Measurements from ENCODE around the gene BCAS3. TPM values are rescaled to one million over a fixed set of nuclear protein-coding genes. Genes with fewer than 3 reads are reported as not detected.

BCAS3 gene
- total RNA-seq, 1 donor from 2014 or later = 14.5 TPM

DNA sequence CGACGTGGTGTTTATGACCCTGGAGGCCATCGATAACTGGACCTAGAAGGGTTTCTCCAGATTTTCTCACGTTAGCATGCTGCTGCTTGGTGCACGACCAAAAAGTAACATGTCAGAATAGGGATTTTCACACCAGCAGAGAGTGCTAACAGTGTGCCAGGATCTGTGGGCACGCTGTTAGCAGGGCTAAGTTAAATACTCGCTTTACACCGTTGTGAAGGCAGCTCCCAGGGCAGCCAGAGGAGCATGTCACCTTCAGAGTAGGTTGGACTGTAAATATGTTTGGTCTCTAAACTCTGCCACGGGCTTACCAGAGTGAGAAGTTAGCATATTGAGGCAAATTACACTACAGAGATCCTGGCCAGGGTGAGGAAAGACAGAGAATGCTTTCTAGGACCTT, 608.8 kb downstream of the BCAS3 start:
- Histone ChIP-seq H3K4me3 (ENCODE audit: insufficient read depth, low read depth, low read length) (no peak overlapping the region), H3K9me3 (ENCODE audit: insufficient read depth, low read depth, low read length) (no peaks in the 10 kb centered on the region), H3K9ac (ENCODE audit: low read length) (peak overlapping the region; percentile 47), H3K4me2 (ENCODE audit: low read length) (peak overlapping the region; percentile 57), H3K36me3 (ENCODE audit: insufficient read depth, low read length) (no peaks in the 10 kb centered on the region), H3K27ac (ENCODE audit: low read depth, low read length) (peak overlapping the region; percentile 65), H2AFZ (ENCODE audit: low read depth, low read length) (peak overlapping the region; percentile 5), H3K4me1 (ENCODE audit: insufficient read depth, low read length) (peaks cover 27% of the 10 kb centered on the region), H4K20me1 (ENCODE audit: insufficient read depth, low read length) (no peaks in the 10 kb centered on the region), H3K27me3 (ENCODE audit: insufficient read depth, low read length) (no peaks in the 10 kb centered on the region), H3K79me2 (ENCODE audit: insufficient read depth, low read length) (no peaks in the 10 kb centered on the region)
- no peaks in the 10 kb centered on the region for H3K27me3 Mint-ChIP-seq (ENCODE audit: low read depth, unreplicated experiment)
- no peak overlapping the region for H3K27ac Mint-ChIP-seq (ENCODE audit: unreplicated experiment)
- TF ChIP-seq EZH2 (IDR thresholded peaks at IDR 0.05; ENCODE audit: insufficient read depth, low read length) = no peak
- TF ChIP-seq CTCF (IDR thresholded peaks at IDR 0.05; ENCODE audit: insufficient read depth, low read depth, low read length) = no peak
- FAIRE-seq (no peak), DNase-seq (ENCODE audit: low read depth) (no peak)
- H3K9me3 Mint-ChIP-seq (ENCODE audit: unreplicated experiment) = peaks cover 5% of the 10 kb centered on the region
- H3K4me1 Mint-ChIP-seq (ENCODE audit: low read depth, unreplicated experiment) = peaks cover 30% of the 10 kb centered on the region
- H3K36me3 Mint-ChIP-seq (ENCODE audit: low read depth, unreplicated experiment) = no peaks in the 10 kb centered on the region
- H3K4me3 Mint-ChIP-seq (ENCODE audit: unreplicated experiment) = no peak overlapping the region

DNA sequence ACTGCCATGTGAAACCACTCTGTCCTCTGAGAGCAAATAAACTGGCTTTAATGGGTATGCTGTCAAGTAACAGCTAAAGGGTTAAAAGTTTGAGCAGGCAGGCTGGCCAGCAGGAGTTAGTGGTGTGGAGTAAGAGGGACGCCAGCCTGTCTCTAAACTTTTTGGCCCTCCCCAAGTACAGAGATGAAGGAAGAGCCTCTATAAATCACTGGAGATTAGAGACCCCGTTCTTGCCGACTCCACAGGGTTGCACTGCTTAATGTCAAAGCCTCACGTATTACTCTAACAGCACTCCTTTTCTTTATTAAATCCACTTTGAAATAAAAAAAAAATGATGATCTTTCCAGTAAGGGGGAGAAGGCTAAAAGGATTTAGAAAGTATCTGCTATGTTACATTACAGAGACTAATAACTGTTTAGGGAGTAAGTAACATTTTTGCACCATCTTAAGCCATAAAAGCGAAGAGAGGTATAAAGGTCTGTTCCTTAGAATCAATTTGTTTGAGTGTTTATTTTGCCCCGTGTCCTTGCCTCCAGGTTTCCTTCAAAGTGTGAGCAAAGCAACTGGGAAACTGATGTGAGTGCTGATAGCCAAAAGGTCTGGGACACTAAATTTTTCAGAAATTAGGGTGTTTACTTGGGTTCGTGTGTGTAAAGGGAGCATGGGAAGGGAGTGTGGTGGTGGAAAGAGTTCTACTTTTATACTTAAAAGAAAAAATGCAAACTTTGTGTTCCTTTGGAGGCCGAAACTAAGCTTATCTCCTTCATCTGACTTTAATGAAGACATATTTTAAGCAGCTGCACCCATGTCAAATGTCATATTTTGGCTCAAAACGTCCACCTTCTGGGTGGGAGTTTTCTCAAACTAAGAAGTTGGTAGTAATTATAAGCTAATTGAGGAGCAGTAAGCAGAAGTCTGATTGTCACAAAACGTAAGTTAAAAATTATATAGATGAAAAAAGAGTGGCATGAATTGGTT, 612.0 kb downstream of the BCAS3 start:
- peaks cover 24% of the 10 kb centered on the region for H3K4me1 ChIP-seq (ENCODE audit: insufficient read depth, low read length)
- Mint-ChIP-seq H3K9me3 (ENCODE audit: unreplicated experiment) (no peaks in the 10 kb centered on the region), H3K4me3 (ENCODE audit: unreplicated experiment) (no peak overlapping the region), H3K36me3 (ENCODE audit: low read depth, unreplicated experiment) (no peaks in the 10 kb centered on the region), H3K4me1 (ENCODE audit: low read depth, unreplicated experiment) (peaks cover 24% of the 10 kb centered on the region), H3K27me3 (ENCODE audit: low read depth, unreplicated experiment) (no peaks in the 10 kb centered on the region), H3K27ac (ENCODE audit: unreplicated experiment) (no peak overlapping the region)
- H2AFZ ChIP-seq (ENCODE audit: low read depth, low read length) = no peak overlapping the region
- TF ChIP-seq CTCF (IDR thresholded peaks at IDR 0.05; ENCODE audit: insufficient read depth, low read depth, low read length) (no peak), EZH2 (IDR thresholded peaks at IDR 0.05; ENCODE audit: insufficient read depth, low read length) (no peak)
- H3K27ac ChIP-seq (ENCODE audit: low read depth, low read length) = no peak overlapping the region
- H3K27me3 ChIP-seq (ENCODE audit: insufficient read depth, low read length) = no peaks in the 10 kb centered on the region
- no peak overlapping the region for H3K9ac ChIP-seq (ENCODE audit: low read length)
- H3K36me3 ChIP-seq (ENCODE audit: insufficient read depth, low read length) = no peaks in the 10 kb centered on the region
- H3K9me3 ChIP-seq (ENCODE audit: insufficient read depth, low read depth, low read length) = no peaks in the 10 kb centered on the region
- H4K20me1 ChIP-seq (ENCODE audit: insufficient read depth, low read length) = no peaks in the 10 kb centered on the region
- no peak overlapping the region for H3K4me3 ChIP-seq (ENCODE audit: insufficient read depth, low read depth, low read length)
- H3K4me2 ChIP-seq (ENCODE audit: low read length) = no peak overlapping the region
- no peaks in the 10 kb centered on the region for H3K79me2 ChIP-seq (ENCODE audit: insufficient read depth, low read length)
- no peak for DNase-seq (ENCODE audit: low read depth)
- FAIRE-seq = no peak
